ENCODE data around the gene LGSN.

DNA sequence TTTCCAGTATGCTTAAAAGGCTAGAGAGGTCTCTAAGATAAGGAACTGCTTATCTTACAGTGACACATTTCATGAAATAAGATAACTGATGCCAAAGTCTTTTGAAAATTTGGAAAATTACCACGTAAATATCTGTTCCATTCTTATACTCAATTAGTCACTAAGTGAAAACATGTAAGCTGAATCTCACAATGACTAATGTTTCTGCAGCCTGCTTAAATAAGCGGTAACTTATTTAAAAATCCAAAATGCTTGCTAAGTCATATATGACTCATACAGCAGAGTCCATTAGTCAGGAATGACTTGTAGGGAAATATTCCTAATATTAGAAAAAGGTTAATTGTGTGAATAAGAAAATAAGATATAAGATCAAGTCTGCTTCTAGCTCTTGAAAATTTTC, 27.8 kb upstream of the LGSN start:
- TF ChIP-seq, protein P1, sequence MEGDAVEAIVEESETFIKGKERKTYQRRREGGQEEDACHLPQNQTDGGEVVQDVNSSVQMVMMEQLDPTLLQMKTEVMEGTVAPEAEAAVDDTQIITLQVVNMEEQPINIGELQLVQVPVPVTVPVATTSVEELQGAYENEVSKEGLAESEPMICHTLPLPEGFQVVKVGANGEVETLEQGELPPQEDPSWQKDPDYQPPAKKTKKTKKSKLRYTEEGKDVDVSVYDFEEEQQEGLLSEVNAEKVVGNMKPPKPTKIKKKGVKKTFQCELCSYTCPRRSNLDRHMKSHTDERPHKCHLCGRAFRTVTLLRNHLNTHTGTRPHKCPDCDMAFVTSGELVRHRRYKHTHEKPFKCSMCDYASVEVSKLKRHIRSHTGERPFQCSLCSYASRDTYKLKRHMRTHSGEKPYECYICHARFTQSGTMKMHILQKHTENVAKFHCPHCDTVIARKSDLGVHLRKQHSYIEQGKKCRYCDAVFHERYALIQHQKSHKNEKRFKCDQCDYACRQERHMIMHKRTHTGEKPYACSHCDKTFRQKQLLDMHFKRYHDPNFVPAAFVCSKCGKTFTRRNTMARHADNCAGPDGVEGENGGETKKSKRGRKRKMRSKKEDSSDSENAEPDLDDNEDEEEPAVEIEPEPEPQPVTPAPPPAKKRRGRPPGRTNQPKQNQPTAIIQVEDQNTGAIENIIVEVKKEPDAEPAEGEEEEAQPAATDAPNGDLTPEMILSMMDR (IDR thresholded peaks at IDR 0.05), result no peak
- TF ChIP-seq POLR2AphosphoS5 (IDR thresholded peaks at IDR 0.05) (no peak), POLR2A (IDR thresholded peaks at IDR 0.05) (no peak)
